ENCODE data around the gene TAF3. TPM values are rescaled to one million over a fixed set of nuclear protein-coding genes. Genes with fewer than 3 reads are reported as not detected.

The TAF3 gene
- polyA plus RNA-seq, 3 donors, result 1.6 to 3.9 (median 3.4) TPM

- Mint-ChIP-seq H3K4me3 (no peak overlapping the region), H3K9me3 (peaks cover 10 to 28% (median 22%) of the 10 kb centered on the region in 7 donors), H3K27ac (no peak overlapping the region), H3K36me3 (peaks cover 19 to 32% of the 10 kb centered on the region in 2 donors), H3K27me3 (ENCODE audit: low read depth in 3 of 3) (no peaks in the 10 kb centered on the region), H3K4me1 (peaks cover 3% of the 10 kb centered on the region)
- Histone ChIP-seq H3K4me3 (replicated peaks in 1 of 3; ENCODE audit: low read depth in 2 of 3, low read length in 3 of 3) (no peak overlapping the region), H3K36me3 (replicated peaks in 1 of 2; ENCODE audit: control insufficient read depth in 1 of 2, insufficient read depth in 2 of 2, low read length in 2 of 2) (peaks cover 0 to 17% of the 10 kb centered on the region in 2 donors), H3K27ac (ENCODE audit: low read depth in 1 of 2, low read length in 2 of 2) (no peak overlapping the region), H4K20me1 (ENCODE audit: insufficient read depth, low read length) (no peaks in the 10 kb centered on the region), H3K9ac (ENCODE audit: insufficient read depth, low read length, poor library complexity, severe bottlenecking) (no peak overlapping the region), H3K27me3 (ENCODE audit: control insufficient read depth in 2 of 2, insufficient read depth in 2 of 2, low read length in 2 of 2) (no peaks in the 10 kb centered on the region), H3K4me2 (replicated peaks; ENCODE audit: extremely low read depth, low read length, poor library complexity, severe bottlenecking) (no peak overlapping the region), H3K79me2 (ENCODE audit: insufficient read depth, low read length) (no peaks in the 10 kb centered on the region), H2AFZ (ENCODE audit: insufficient read depth, low read depth, low read length, poor library complexity, severe bottlenecking) (no peak overlapping the region), H3K4me1 (ENCODE audit: control insufficient read depth in 1 of 2, insufficient read depth in 2 of 2, low read length in 2 of 2) (no peaks in the 10 kb centered on the region), H3K9me3 (replicated peaks in 1 of 2; ENCODE audit: control insufficient read depth in 1 of 2, insufficient read depth in 1 of 2, low read length in 2 of 2) (peaks cover 12 to 14% of the 10 kb centered on the region in 2 donors)
- no peak for DNase-seq
- intact Hi-C loops (cut with micrococcal nuclease), result no loop called here
- TF ChIP-seq CTCF (IDR thresholded peaks at IDR 0.05), result no peak
- no CpG with 5 or more reads among the region's 2 CpGs for WGBS (ENCODE audit: insufficient coverage)
Measured at GRCh38 chr10:8004469-8005000, 186.2 kb downstream of the TAF3 start.

DNA sequence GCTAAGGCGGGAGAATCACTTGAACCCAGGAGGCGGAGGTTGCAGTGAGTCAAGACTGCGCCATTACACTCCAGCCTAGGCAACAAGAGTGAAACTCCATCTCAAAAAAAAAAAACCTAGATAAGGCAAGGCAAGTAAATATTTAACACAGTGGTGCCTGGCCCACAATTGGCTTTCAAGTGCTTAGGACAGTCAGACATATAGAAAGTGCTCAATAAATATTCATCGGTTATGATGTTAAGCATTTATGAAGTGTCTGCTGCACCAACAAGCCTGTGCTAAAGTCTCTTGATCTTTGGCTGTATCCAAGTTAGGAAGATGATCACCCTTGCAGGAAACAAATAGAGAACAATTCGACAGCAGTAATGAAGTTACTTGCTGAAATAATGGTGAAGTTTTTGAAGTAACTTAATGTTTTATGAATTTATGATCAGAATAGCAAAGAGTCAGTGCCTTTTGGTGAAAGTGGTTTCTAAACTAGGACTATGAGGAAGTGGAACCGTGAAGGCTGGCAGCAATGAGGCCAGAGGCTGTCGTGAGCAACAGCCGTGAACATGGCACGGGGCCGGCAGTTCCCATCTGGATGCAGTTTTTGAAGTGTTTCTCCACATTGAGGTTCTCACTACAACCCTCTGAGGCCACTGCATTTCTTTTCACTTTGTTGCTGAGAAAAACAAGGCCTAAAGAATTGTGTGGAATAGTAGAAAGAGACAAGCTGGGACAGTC lies 188.1 kb downstream of the TAF3 start:
- Mint-ChIP-seq H3K27me3 (ENCODE audit: low read depth in 3 of 3) (no peaks in the 10 kb centered on the region), H3K36me3 (peaks cover 29 to 49% of the 10 kb centered on the region in 2 donors), H3K4me1 (peaks cover 3% of the 10 kb centered on the region), H3K27ac (peak overlapping the region in 1 of 7 donors; percentile 8), H3K4me3 (no peak overlapping the region), H3K9me3 (peaks cover 10 to 27% (median 22%) of the 10 kb centered on the region in 7 donors)
- no peak overlapping the region for H3K9ac ChIP-seq (ENCODE audit: insufficient read depth, low read length, poor library complexity, severe bottlenecking)
- 63% methylated on average over 7 of the region's 10 CpGs for WGBS (ENCODE audit: insufficient coverage)
- intact Hi-C loops (cut with micrococcal nuclease), result no loop called here
- no peaks in the 10 kb centered on the region for H4K20me1 ChIP-seq (ENCODE audit: insufficient read depth, low read length)
- H3K4me1 ChIP-seq (ENCODE audit: control insufficient read depth in 1 of 2, insufficient read depth in 2 of 2, low read length in 2 of 2), result no peaks in the 10 kb centered on the region
- no peak for DNase-seq
- H3K27ac ChIP-seq (ENCODE audit: low read depth in 1 of 2, low read length in 2 of 2), result no peak overlapping the region
- H3K79me2 ChIP-seq (ENCODE audit: insufficient read depth, low read length), result no peaks in the 10 kb centered on the region
- no peak overlapping the region for H3K4me3 ChIP-seq (replicated peaks in 1 of 3; ENCODE audit: low read depth in 2 of 3, low read length in 3 of 3)
- no peak overlapping the region for H3K4me2 ChIP-seq (replicated peaks; ENCODE audit: extremely low read depth, low read length, poor library complexity, severe bottlenecking)
- H3K9me3 ChIP-seq (replicated peaks in 1 of 2; ENCODE audit: control insufficient read depth in 1 of 2, insufficient read depth in 1 of 2, low read length in 2 of 2), result peaks cover 12 to 14% of the 10 kb centered on the region in 2 donors
- no peaks in the 10 kb centered on the region for H3K27me3 ChIP-seq (ENCODE audit: control insufficient read depth in 2 of 2, insufficient read depth in 2 of 2, low read length in 2 of 2)
- peaks cover 7 to 36% of the 10 kb centered on the region in 2 donors for H3K36me3 ChIP-seq (replicated peaks in 1 of 2; ENCODE audit: control insufficient read depth in 1 of 2, insufficient read depth in 2 of 2, low read length in 2 of 2)
- TF ChIP-seq CTCF (IDR thresholded peaks at IDR 0.05), result no peak
- H2AFZ ChIP-seq (ENCODE audit: insufficient read depth, low read depth, low read length, poor library complexity, severe bottlenecking), result no peak overlapping the region
